Stimulated activated CD8-positive, alpha-beta memory T cell treated with anti-CD3 and anti-CD28 coated beads, Interleukin-12 subunit alpha, Interleukin-12 subunit beta, amount 100 ng/mL, for 1 hour (primary cell): ENCODE results near the gene IFNA21.
"Not testable (repeated sequence)": the region's sequence is repeated elsewhere in the genome, so short reads cannot be mapped to it uniquely, and the experiment has no call there.

Source experiments
- DNase-seq: peaks from one replicate; pipeline ENCODE4 v3.0.0-alpha.2; 2020; ENCODE audit warnings: low read depth

IFNA21 gene

DNA sequence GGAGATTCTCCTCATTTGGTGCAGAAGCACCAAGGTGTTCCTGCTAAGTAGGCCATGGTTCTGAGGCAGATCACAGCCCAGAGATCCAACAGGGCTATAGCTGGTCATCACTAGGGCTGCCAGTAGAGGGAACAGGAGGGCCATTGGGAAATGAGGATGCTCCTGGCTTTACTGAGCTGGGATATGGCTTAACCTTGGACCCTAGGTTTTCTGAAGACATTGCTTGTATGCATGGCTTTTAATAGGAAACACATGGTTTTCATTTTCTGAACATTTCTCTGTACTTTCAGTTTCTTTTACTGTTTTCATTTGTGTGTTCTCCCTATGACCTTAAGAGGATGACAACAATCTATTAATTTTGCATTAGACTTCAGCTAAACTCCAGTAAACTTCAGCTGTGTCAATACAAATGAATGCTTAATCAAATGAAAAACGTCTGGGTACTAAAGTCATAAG lies 25.0 kb downstream of the IFNA21 start, which contains the start of gene IFNW1:
TSS of gene IFNW1 (minus strand) at position 406 of the 456 bp plus-strand sequence. CDS start at position 144, 262 bp downstream.
- no peak for DNase-seq

DNA sequence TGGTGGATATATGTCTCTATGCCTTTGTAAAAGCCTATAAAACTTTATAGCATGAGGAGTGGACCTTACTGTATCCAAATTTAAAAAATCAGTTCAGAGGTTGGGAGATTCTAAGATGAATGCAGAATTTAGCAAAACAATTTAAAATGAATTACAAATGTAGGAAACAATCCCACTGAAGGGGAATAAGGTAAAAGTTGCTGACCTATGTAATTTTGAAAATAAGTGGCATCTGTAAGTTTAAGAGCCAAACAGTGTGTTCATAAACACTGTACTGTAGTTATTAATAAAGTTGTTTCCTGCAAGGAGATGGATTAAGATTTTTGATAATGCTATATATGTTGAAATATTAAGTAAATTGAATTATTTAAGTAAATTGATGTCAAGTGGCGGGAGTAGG lies 29.4 kb downstream of the IFNA21 start:
- DNase-seq = no peak

DNA sequence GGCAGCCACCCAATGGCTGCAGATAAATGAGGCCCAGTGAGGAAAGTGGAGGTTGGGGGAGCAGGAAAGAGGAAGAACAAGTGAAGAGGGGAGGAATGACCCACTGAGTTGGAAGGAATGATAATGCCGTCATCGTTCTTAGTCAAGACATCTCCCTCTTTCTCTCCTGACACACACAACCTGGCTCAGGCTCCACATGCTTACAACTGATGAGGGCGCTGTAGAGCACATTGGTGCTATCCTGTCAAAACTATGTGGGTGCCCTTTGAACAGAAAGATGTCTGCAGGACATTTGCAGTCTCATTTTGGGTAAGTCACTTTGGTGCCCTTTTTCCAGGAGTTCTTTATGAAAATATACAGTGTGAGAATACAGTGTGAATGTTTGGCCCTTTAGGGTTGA lies 30.7 kb downstream of the IFNA21 start:
- DNase-seq = no peak

DNA sequence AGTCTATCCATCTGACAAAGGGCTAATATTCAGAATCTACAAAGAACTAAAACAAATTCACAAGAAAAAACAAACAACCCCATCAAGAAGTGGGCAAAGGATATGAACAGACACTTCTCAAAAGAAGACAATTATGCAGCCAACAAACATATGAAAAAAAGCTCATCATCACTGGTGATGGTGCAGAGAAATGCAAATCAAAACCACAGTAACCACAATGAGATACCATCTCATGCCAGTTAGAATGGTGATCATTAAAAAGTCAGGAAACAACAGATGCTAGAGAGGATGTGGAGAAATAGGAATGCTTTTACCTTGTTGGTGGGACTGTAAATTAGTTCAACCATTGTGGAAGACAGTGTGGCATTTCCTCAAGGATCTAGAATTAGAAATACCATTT lies 38.3 kb downstream of the IFNA21 start:
- not testable (repeated sequence) for DNase-seq

DNA sequence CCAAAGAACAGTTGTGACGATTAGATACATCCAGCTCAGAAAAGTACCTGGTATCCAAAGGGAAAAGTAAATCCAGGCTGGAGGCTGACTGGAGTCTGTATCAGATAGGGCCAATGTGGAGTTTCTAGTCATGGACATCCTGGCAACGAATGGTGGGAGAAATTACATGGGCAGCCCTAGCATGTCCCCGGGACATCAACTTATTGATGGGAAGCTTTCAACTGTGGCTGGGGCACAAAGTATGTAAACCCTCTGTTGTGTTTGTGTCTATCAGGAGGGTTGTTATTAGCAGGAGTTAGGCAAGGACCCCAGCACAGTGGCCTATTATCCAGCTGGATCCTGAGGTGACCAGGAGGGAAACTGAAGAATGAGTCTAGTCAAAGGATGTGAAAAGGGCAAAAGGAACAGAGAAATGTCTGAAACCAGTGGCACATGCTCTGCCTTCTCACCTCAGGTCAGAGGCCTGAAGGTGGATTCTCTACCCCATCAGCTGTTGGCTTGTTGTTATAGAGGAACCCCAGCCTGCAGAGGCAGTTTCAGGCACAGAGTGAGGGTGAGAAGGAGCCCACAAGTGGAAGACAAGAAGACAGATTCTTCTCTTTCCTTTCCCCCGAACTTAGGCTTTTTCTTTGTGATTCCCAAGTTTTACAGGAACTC lies 44.7 kb downstream of the IFNA21 start:
- no peak for DNase-seq

DNA sequence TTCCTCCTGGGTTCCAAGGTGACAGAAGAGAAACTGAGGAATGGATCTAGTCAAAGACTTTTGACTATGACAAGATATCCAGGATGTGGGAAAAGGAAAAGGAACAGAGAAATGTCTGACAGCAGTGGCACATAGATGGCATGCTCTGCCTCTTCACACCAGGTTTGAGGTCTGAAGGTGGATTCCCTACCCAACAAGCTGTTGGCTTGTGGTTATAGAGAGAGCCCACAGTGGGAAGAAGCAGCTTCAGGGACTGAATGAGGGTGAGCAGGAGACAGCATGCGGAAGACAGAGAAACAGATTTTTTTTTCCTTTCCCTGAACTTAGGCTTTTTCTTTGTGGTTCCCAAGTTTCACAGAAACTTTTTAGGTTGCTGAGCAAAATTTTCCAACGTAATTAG lies 45.4 kb downstream of the IFNA21 start:
- DNase-seq = no peak

DNA sequence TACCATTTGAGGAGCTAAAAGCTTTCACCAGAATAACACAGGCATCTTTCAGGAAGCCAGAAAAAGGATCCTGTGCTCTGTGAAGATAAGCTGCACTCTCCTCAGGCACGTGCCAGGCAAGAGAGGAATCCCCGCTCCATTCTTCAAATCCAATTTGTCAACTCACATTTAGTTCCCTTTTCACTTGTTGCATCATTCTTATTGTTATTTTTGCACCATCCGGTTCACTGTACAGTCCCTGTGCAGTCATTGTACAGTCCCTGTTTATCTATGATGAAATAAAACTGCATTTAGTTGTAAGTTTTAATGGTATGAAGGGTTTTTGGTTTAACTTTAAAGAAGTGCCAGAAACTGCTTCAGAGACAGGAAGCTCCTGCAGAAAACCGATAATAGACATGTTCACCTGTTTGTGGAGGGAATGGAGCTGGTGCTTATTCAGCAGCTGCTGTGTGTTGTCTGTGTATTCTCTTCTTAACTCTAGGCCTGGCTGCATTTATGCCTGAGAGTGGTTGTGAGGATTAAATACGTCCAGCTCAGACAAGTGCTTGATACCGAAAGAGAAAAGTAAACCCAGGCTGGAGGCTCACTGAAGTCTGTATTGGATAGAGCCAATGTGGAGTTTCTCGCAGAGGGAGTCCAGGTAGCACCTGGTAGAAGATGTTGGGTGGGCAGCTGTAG lies 47.2 kb downstream of the IFNA21 start:
- DNase-seq = no peak
